HFFc6 (cell line): ENCODE data around the gene PEPD. TPM values are rescaled to one million over a fixed set of nuclear protein-coding genes. Genes with fewer than 3 reads are reported as not detected.
A peak's percentile ranks its signal among the peaks of the same experiment; 100 is the strongest.

Experiments
- DNase-seq: peaks from one replicate; pipeline ENCODE4 v3.0.0-alpha.2; 2018
- H3K27ac Mint-ChIP-seq: 2 replicates; pipeline ENCODE4 v1.8.0; 2020; ENCODE audit warnings: mild to moderate bottlenecking, mixed read lengths
- H3K27me3 Mint-ChIP-seq: 2 replicates; pipeline ENCODE4 v1.8.0; 2021; ENCODE audit warnings: mild to moderate bottlenecking, moderate library complexity, mixed read lengths; ENCODE audit not compliant: insufficient read depth
- H3K36me3 Mint-ChIP-seq: 2 replicates; pipeline ENCODE4 v1.8.0; 2021; ENCODE audit warnings: low read depth, mixed read lengths
- H3K4me1 Mint-ChIP-seq: 2 replicates; pipeline ENCODE4 v1.8.0; 2020; ENCODE audit warnings: low read depth, mixed read lengths
- H3K4me3 Mint-ChIP-seq: 2 replicates; pipeline ENCODE4 v1.8.0; 2020; ENCODE audit warnings: mild to moderate bottlenecking, moderate library complexity, mixed read lengths
- H3K9me3 Mint-ChIP-seq: 2 replicates; pipeline ENCODE4 v1.8.0; 2020; ENCODE audit warnings: mild to moderate bottlenecking, mixed read lengths
- total RNA-seq, 6 experiments: library from RNA; stranded (reverse); fragmentation: NEBNext Ultra II Directional; extraction: Animal tissue kit (Norgen Biotek cat#: 25700); gene quantifications; 2 replicates in 1 of 6; 3 replicates in 5 of 6; pipeline ENCODE4 v1.2.3, GENCODE V29; 2021
- TF ChIP-seq, protein P1 (sequence below): fragments of 200-600 bp; sonication (generic); IDR thresholded peaks from 2 replicates; pipeline ENCODE4 v1.5.0; 2021; ENCODE audit warnings: antibody characterized with exemption, mild to moderate bottlenecking

The PEPD gene
- total RNA-seq, 6 experiments from 2014 or later: 57.0 to 76.9 (median 67.6) TPM

GRCh38 chr19:33398361-33399060 is 123.1 kb downstream of the PEPD start:
- DNase-seq: no peak
- Mint-ChIP-seq H3K27ac (no peak overlapping the region), H3K27me3 (peaks cover 4% of the 10 kb centered on the region), H3K4me3 (no peak overlapping the region), H3K9me3 (no peaks in the 10 kb centered on the region), H3K36me3 (no peaks in the 10 kb centered on the region), H3K4me1 (peaks cover 25% of the 10 kb centered on the region)
- TF ChIP-seq, protein P1, sequence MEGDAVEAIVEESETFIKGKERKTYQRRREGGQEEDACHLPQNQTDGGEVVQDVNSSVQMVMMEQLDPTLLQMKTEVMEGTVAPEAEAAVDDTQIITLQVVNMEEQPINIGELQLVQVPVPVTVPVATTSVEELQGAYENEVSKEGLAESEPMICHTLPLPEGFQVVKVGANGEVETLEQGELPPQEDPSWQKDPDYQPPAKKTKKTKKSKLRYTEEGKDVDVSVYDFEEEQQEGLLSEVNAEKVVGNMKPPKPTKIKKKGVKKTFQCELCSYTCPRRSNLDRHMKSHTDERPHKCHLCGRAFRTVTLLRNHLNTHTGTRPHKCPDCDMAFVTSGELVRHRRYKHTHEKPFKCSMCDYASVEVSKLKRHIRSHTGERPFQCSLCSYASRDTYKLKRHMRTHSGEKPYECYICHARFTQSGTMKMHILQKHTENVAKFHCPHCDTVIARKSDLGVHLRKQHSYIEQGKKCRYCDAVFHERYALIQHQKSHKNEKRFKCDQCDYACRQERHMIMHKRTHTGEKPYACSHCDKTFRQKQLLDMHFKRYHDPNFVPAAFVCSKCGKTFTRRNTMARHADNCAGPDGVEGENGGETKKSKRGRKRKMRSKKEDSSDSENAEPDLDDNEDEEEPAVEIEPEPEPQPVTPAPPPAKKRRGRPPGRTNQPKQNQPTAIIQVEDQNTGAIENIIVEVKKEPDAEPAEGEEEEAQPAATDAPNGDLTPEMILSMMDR: no peak; the same call in 1 of the 2 replicates

- DNase-seq: no peak
- H3K4me3 Mint-ChIP-seq: no peak overlapping the region
- H3K36me3 Mint-ChIP-seq: no peaks in the 10 kb centered on the region
Observed at GRCh38 chr19:33397536-33398360, 123.8 kb downstream of the PEPD start.

DNA sequence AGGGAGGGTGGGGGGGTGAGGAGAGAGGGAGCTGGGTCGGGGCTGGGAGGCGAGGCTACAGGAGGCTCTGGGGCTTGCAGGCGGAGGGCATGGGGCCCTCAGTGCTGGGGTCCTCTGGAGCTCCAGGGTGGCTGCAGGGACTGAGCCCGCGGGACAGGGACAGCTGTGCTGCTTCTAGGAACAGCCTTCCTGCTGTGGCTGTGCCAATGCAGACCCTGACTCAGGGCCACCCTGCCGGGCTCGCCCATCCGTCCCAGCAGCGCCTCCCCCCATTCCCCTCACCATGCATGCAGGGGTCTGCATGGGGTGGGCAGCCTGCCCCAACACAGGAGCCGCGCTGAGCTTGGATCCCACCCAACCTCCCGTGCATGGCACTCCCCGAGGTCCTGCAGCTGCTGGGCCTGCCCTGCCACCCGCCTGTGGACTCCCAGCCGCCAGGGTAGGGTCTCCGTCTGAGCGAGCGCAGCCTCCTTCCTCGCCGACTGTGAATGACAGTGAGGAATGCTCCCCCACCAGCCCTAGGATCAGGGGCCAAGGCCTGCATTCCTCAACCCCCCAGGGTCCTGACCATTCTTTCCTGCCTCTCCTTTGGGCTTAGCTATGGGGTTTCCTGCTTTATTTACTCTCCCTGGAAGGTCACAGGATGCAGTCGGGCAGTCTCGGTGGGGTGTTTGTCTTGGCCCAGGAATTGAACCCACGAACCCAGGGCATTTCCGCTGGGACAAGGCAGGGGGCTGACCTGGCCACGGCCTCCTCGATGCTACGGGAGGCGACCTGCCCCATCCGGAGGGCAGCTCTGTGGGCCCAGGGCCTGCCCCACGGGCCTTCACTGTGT is 124.7 kb downstream of the PEPD start:
- TF ChIP-seq, protein P1: no peak
- Mint-ChIP-seq H3K4me3 (no peak overlapping the region), H3K4me1 (peaks cover 26% of the 10 kb centered on the region), H3K27me3 (peaks cover 4% of the 10 kb centered on the region), H3K9me3 (no peaks in the 10 kb centered on the region), H3K36me3 (no peaks in the 10 kb centered on the region), H3K27ac (no peak overlapping the region)
- DNase-seq: no peak

More at GRCh38 chr19:33397536-33398360, 123.8 kb downstream of the PEPD start:
- peaks cover 26% of the 10 kb centered on the region for H3K4me1 Mint-ChIP-seq
- peaks cover 4% of the 10 kb centered on the region for H3K27me3 Mint-ChIP-seq
- TF ChIP-seq, protein P1: peak; percentile 46; the same call in 1 of the 2 replicates
- no peak overlapping the region for H3K27ac Mint-ChIP-seq
- no peaks in the 10 kb centered on the region for H3K9me3 Mint-ChIP-seq

GRCh38 chr19:33395561-33396550 is 125.7 kb downstream of the PEPD start:
- no peak overlapping the region; the same call in 1 of the 2 replicates for H3K27ac Mint-ChIP-seq
- DNase-seq: no peak
- TF ChIP-seq, protein P1: no peak

More at GRCh38 chr19:33395561-33396550, 125.7 kb downstream of the PEPD start:
- Mint-ChIP-seq H3K9me3 (no peaks in the 10 kb centered on the region), H3K4me1 (peaks cover 26% of the 10 kb centered on the region), H3K36me3 (no peaks in the 10 kb centered on the region), H3K4me3 (no peak overlapping the region), H3K27me3 (peaks cover 4% of the 10 kb centered on the region)
